Measurements from ENCODE around the gene CTBP2.

DNA sequence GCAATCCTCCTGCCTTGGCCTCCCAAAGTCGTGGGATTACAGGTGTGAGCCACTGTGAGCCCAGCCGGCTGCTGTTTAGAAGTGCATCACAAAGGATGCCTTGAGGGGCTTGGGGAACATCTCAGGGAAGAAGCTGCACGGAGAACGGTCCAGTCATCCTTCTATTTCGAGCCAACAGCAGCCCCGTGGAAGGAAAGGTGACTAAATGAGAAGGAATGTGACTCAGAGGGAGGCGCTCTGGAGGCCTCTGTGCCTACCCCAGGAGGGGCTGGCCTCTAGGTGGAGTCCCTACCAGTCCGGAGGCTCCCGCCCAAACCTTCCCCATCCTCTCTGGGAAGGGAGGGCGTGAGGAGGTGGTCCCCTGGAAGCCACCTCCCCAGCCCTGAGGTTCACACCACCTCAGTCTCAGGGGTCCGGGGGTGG, 76.2 kb downstream of the CTBP2 start:
- TF ChIP-seq, protein P1, sequence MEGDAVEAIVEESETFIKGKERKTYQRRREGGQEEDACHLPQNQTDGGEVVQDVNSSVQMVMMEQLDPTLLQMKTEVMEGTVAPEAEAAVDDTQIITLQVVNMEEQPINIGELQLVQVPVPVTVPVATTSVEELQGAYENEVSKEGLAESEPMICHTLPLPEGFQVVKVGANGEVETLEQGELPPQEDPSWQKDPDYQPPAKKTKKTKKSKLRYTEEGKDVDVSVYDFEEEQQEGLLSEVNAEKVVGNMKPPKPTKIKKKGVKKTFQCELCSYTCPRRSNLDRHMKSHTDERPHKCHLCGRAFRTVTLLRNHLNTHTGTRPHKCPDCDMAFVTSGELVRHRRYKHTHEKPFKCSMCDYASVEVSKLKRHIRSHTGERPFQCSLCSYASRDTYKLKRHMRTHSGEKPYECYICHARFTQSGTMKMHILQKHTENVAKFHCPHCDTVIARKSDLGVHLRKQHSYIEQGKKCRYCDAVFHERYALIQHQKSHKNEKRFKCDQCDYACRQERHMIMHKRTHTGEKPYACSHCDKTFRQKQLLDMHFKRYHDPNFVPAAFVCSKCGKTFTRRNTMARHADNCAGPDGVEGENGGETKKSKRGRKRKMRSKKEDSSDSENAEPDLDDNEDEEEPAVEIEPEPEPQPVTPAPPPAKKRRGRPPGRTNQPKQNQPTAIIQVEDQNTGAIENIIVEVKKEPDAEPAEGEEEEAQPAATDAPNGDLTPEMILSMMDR (IDR thresholded peaks at IDR 0.05), result no peak
- TF ChIP-seq POLR2A (IDR thresholded peaks at IDR 0.05), result no peak

All from right lobe of liver (tissue), 4 donors.